Measurements from ENCODE around the gene SCPEP1. TPM values are rescaled to one million over a fixed set of nuclear protein-coding genes. Genes with fewer than 3 reads are reported as not detected.
A peak's percentile ranks its signal among the peaks of the same experiment; 100 is the strongest.

SCPEP1 gene
- total RNA-seq, 4 donors from 2014 or later, result 48.7 to 150 (median 64.7) TPM

GRCh38 chr17:56939869-56940484, 38.0 kb upstream of the SCPEP1 start:
- Histone ChIP-seq H3K4me3 (no peak overlapping the region), H3K27me3 (no peaks in the 10 kb centered on the region), H3K9me3 (no peaks in the 10 kb centered on the region), H3K4me1 (peaks cover 0 to 7% (median 0%) of the 10 kb centered on the region in 4 donors), H3K27ac (no peak overlapping the region), H3K36me3 (peaks cover 0 to 65% (median 0%) of the 10 kb centered on the region in 3 donors)
- peak; percentile 44 to 84 (median 70) for TF ChIP-seq CTCF (IDR thresholded peaks at IDR 0.05)
- no peak for TF ChIP-seq POLR2A (IDR thresholded peaks at IDR 0.05)
- no peak for DNase-seq

GRCh38 chr17:56943505-56944125, 34.3 kb upstream of the SCPEP1 start:
- Histone ChIP-seq H3K9me3 (no peaks in the 10 kb centered on the region), H3K36me3 (peaks cover 0 to 76% (median 0%) of the 10 kb centered on the region in 3 donors), H3K4me1 (no peaks in the 10 kb centered on the region), H3K4me3 (no peak overlapping the region), H3K27me3 (no peaks in the 10 kb centered on the region), H3K27ac (no peak overlapping the region)
- DNase-seq, result no peak
- no peak for TF ChIP-seq CTCF (IDR thresholded peaks at IDR 0.05)
- no peak for TF ChIP-seq POLR2A (IDR thresholded peaks at IDR 0.05)

- no peak for DNase-seq
- H3K4me3 ChIP-seq, result no peak overlapping the region
- no peak overlapping the region for H3K27ac ChIP-seq
- H3K27me3 ChIP-seq, result no peaks in the 10 kb centered on the region
- no peaks in the 10 kb centered on the region for H3K4me1 ChIP-seq
- H3K36me3 ChIP-seq, result peaks cover 0 to 85% (median 0%) of the 10 kb centered on the region in 3 donors
- H3K9me3 ChIP-seq, result no peaks in the 10 kb centered on the region
- TF ChIP-seq POLR2A (IDR thresholded peaks at IDR 0.05) (no peak), CTCF (IDR thresholded peaks at IDR 0.05) (no peak)
These were observed 31.9 kb upstream of the SCPEP1 start for GRCh38 chr17:56945938-56946505.

GRCh38 chr17:56947741-56948140, 30.2 kb upstream of the SCPEP1 start:
- no peak for TF ChIP-seq POLR2A (IDR thresholded peaks at IDR 0.05)
- TF ChIP-seq CTCF (IDR thresholded peaks at IDR 0.05), result no peak
- Histone ChIP-seq H3K36me3 (peaks cover 0 to 72% (median 0%) of the 10 kb centered on the region in 3 donors), H3K9me3 (no peaks in the 10 kb centered on the region), H3K4me3 (no peak overlapping the region), H3K27ac (no peak overlapping the region), H3K4me1 (no peaks in the 10 kb centered on the region), H3K27me3 (no peaks in the 10 kb centered on the region)
- no peak for DNase-seq

- Histone ChIP-seq H3K36me3 (peaks cover 0 to 67% (median 0%) of the 10 kb centered on the region in 3 donors), H3K4me1 (no peaks in the 10 kb centered on the region), H3K27me3 (no peaks in the 10 kb centered on the region), H3K9me3 (no peaks in the 10 kb centered on the region), H3K27ac (no peak overlapping the region), H3K4me3 (no peak overlapping the region)
- TF ChIP-seq POLR2A (IDR thresholded peaks at IDR 0.05) (no peak), CTCF (IDR thresholded peaks at IDR 0.05) (no peak)
- DNase-seq, result no peak
These were observed 29.4 kb upstream of the SCPEP1 start for GRCh38 chr17:56948491-56948890.
